Panc1 (cell line): ENCODE data around the gene GNAT3. TPM values are rescaled to one million over a fixed set of nuclear protein-coding genes. Genes with fewer than 3 reads are reported as not detected.

ENCODE experiments used
- ATAC-seq: fragments of 200-7000 bp; cut with Tn5 transposase; 2 replicates; pipeline ENCODE4 v1.9.1; 2020; ENCODE audit warnings: mild to moderate bottlenecking, moderate library complexity
- BruUV-seq: library from RNA; stranded (reverse); fragments of 400-500 nt; replicated peaks from 2 replicates; lab custom pipeline; 2021; lab: Mats Ljungman, UMichigan
- CTCF ChIA-PET: fragments of 300-600 bp; sonication (Branson Sonifier 250); formaldehyde crosslinking; loops from one replicate; lab custom pipeline; 2022; ENCODE audit warnings: antibody characterized with exemption; lab: Charles Lee
- POLR2A ChIA-PET: fragments of 300-600 bp; sonication (Branson Sonifier 250); formaldehyde crosslinking; loops from one replicate; lab custom pipeline; 2022; ENCODE audit warnings: antibody characterized with exemption; lab: Charles Lee
- DNase-seq: peaks from one replicate; pipeline ENCODE4 v3.0.0-alpha.2; 2010; ENCODE audit warnings: low read depth, low spot score
- H3K27ac ChIP-seq: 2 replicates; pipeline ENCODE4 v1.5.1; 2011; ENCODE audit warnings: mild to moderate bottlenecking, low read length, inconsistent platforms
- H3K27me3 ChIP-seq: fragments of 200-500 bp; sonication (Bioruptor generic); 2 replicates; pipeline ENCODE4 v1.6.0; 2014; ENCODE audit warnings: low read length, inconsistent platforms; ENCODE audit not compliant: control insufficient read depth, insufficient read depth
- H3K36me3 ChIP-seq: fragments of 200-500 bp; sonication (Bioruptor generic); 2 replicates; pipeline ENCODE4 v1.5.1; 2014; ENCODE audit warnings: inconsistent platforms, mild to moderate bottlenecking, low read length, moderate library complexity; ENCODE audit not compliant: control insufficient read depth, insufficient read depth
- H3K4me1 ChIP-seq: 2 replicates; pipeline ENCODE4 v1.5.1; 2011; ENCODE audit warnings: inconsistent platforms, mild to moderate bottlenecking, low read length, moderate library complexity; ENCODE audit not compliant: control insufficient read depth, insufficient read depth
- H3K4me3 ChIP-seq, 2 experiments: 2 replicates each; pipeline ENCODE4 v1.5.1; 2011 to 2012; ENCODE audit warnings: low read depth in 2 of 2, low read length in 2 of 2, mild to moderate bottlenecking in 2 of 2, inconsistent platforms in 1 of 2, moderate library complexity in 1 of 2
- H3K9me3 ChIP-seq: fragments of 200-500 bp; sonication (Bioruptor generic); 2 replicates; pipeline ENCODE4 v1.5.1; 2014; ENCODE audit warnings: low read depth, mild to moderate bottlenecking, inconsistent platforms, low read length, moderate library complexity; ENCODE audit not compliant: control insufficient read depth, insufficient read depth
- POLR2AphosphoS5 ChIP-seq: IDR thresholded peaks from 2 replicates; pipeline ENCODE4 v1.6.1; 2012; ENCODE audit warnings: mild to moderate bottlenecking, low read depth, low read length, moderate library complexity
- SIN3A ChIP-seq: IDR thresholded peaks from 2 replicates; pipeline ENCODE4 v1.6.1; 2012; ENCODE audit warnings: low read depth, mild to moderate bottlenecking, low read length, moderate library complexity, borderline replicate concordance; ENCODE audit not compliant: insufficient read depth
- TCF7L2 ChIP-seq: IDR thresholded peaks from 2 replicates; pipeline ENCODE4 v1.6.1; 2011; ENCODE audit warnings: mild to moderate bottlenecking, low read depth, low read length, inconsistent platforms
- in situ Hi-C: cut with HindIII; loops from 2 replicates; pipeline ENCODE4 v1.10.0; 2016; ENCODE audit warnings: low sequenced_read_pairs, low pct_unique_long_range_greater_than_20kb
- intact Hi-C: fragments of 100-400 bp; cut with micrococcal nuclease; formaldehyde crosslinking; loops from one replicate; pipeline ENCODE4 v1.10.0; 2022; ENCODE audit not compliant: unreplicated experiment
- total RNA-seq: library from RNA; stranded (reverse); gene quantifications from one replicate; pipeline ENCODE4 v1.2.1, GENCODE V29; 2021; ENCODE audit not compliant: unreplicated experiment
- TF ChIP-seq, protein P1 (sequence below): fragments of 450-650 bp; IDR thresholded peaks from 2 replicates; pipeline ENCODE4 v1.5.1; 2017; ENCODE audit warnings: mild to moderate bottlenecking
- TF ChIP-seq, protein P2 (sequence below), 2 experiments: IDR thresholded peaks; 2 replicates each; pipeline ENCODE4 v1.6.1; 2011 to 2012; ENCODE audit warnings: low read depth in 2 of 2, control low read depth in 1 of 2, low read length in 1 of 2, mild to moderate bottlenecking in 1 of 2, moderate library complexity in 1 of 2; ENCODE audit not compliant: insufficient read depth in 1 of 2

GNAT3 gene
- total RNA-seq, 1 experiment from 2014 or later: not detected

DNA sequence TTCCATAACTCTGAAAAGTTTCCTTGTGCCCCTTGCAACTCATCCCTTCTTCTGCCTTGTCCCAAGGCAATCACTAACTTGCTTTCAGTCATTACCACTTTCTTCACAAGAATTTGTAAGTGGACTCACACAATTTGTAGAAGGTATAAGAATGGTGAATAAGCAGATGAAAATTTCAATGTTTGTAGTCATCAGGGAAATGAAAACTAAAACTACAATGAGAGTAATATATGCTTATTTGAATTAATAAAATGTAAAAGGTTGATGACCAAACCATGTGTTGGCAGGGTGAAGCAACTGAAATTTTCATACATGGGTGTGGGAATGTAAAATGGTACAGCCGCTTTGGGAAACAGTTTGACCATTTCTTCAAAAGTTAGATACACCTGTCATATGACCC lies 79.7 kb downstream of the GNAT3 start:
- ChIA-PET POLR2A (no interaction called here), CTCF (no interaction called here)
- in situ Hi-C loops (no loop called here), intact Hi-C loops (no loop called here)
- Histone ChIP-seq H3K4me1 (no peaks in the 10 kb centered on the region), H3K36me3 (no peaks in the 10 kb centered on the region), H3K27ac (no peak overlapping the region), H3K9me3 (no peaks in the 10 kb centered on the region), H3K27me3 (no peaks in the 10 kb centered on the region), H3K4me3 (no peak overlapping the region)
- BruUV-seq: no TSS peak
- no peak for DNase-seq
- no peak for ATAC-seq
- TF ChIP-seq SIN3A: no peak
- TF ChIP-seq TCF7L2: no peak
- TF ChIP-seq, protein P1, sequence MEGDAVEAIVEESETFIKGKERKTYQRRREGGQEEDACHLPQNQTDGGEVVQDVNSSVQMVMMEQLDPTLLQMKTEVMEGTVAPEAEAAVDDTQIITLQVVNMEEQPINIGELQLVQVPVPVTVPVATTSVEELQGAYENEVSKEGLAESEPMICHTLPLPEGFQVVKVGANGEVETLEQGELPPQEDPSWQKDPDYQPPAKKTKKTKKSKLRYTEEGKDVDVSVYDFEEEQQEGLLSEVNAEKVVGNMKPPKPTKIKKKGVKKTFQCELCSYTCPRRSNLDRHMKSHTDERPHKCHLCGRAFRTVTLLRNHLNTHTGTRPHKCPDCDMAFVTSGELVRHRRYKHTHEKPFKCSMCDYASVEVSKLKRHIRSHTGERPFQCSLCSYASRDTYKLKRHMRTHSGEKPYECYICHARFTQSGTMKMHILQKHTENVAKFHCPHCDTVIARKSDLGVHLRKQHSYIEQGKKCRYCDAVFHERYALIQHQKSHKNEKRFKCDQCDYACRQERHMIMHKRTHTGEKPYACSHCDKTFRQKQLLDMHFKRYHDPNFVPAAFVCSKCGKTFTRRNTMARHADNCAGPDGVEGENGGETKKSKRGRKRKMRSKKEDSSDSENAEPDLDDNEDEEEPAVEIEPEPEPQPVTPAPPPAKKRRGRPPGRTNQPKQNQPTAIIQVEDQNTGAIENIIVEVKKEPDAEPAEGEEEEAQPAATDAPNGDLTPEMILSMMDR: no peak
- TF ChIP-seq POLR2AphosphoS5: no peak
- TF ChIP-seq, protein P2, sequence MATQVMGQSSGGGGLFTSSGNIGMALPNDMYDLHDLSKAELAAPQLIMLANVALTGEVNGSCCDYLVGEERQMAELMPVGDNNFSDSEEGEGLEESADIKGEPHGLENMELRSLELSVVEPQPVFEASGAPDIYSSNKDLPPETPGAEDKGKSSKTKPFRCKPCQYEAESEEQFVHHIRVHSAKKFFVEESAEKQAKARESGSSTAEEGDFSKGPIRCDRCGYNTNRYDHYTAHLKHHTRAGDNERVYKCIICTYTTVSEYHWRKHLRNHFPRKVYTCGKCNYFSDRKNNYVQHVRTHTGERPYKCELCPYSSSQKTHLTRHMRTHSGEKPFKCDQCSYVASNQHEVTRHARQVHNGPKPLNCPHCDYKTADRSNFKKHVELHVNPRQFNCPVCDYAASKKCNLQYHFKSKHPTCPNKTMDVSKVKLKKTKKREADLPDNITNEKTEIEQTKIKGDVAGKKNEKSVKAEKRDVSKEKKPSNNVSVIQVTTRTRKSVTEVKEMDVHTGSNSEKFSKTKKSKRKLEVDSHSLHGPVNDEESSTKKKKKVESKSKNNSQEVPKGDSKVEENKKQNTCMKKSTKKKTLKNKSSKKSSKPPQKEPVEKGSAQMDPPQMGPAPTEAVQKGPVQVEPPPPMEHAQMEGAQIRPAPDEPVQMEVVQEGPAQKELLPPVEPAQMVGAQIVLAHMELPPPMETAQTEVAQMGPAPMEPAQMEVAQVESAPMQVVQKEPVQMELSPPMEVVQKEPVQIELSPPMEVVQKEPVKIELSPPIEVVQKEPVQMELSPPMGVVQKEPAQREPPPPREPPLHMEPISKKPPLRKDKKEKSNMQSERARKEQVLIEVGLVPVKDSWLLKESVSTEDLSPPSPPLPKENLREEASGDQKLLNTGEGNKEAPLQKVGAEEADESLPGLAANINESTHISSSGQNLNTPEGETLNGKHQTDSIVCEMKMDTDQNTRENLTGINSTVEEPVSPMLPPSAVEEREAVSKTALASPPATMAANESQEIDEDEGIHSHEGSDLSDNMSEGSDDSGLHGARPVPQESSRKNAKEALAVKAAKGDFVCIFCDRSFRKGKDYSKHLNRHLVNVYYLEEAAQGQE (IDR thresholded peaks at IDR 0.05; ENCODE audit: insufficient read depth in 1 of 2, low read depth in 2 of 2, low read length in 1 of 2): no peak

DNA sequence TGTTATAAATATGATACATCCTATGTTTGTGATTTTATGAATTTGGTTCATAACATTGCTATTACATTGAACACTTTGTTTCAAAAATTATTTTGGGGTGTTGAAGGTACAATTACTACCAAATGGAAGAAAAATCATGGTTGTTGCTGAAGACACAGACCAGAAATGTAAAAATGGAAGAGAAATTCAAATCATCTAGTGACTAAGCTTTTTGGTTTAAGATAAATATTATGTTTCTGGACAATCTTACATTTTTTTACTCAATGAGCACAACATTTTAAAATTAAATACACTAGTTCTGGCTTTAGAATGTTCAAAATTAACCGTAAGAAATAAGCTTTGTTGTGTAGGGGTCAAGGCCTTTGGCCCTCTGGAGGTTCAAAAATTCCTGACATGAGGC lies 82.7 kb downstream of the GNAT3 start:
- Histone ChIP-seq H3K36me3 (no peaks in the 10 kb centered on the region), H3K4me3 (no peak overlapping the region), H3K27me3 (peaks cover 2% of the 10 kb centered on the region; the same call in 1 of the 2 replicates), H3K4me1 (no peaks in the 10 kb centered on the region), H3K27ac (peak overlapping the region; percentile 49; the same call in 1 of the 2 replicates), H3K9me3 (no peaks in the 10 kb centered on the region)
- intact Hi-C loops (loop anchor here (2.0 to 10.0 kb wide), 2 partner anchors 230 to 1036 kb away; no protein-coding TSS in a partner anchor), in situ Hi-C loops (no loop called here)
- ATAC-seq (no peak), DNase-seq (no peak)
- ChIA-PET POLR2A (no interaction called here), CTCF (interaction anchor here (1.3 kb wide), 1 partner anchor 251 kb away, joined by 3 read pairs; no protein-coding TSS in a partner anchor)
- no peak for TF ChIP-seq TCF7L2
- TF ChIP-seq, protein P2 (IDR thresholded peaks at IDR 0.05; ENCODE audit: insufficient read depth in 1 of 2, low read depth in 2 of 2, low read length in 1 of 2): no peak
- TF ChIP-seq SIN3A: no peak
- TF ChIP-seq POLR2AphosphoS5: no peak
- TF ChIP-seq, protein P1: no peak
- no TSS peak for BruUV-seq
